Psoas muscle (tissue), 8 donors: ENCODE data around the gene SOHLH1. TPM values are rescaled to one million over a fixed set of nuclear protein-coding genes. Genes with fewer than 3 reads are reported as not detected.

ENCODE experiments used
- ATAC-seq, 4 donors: fragments of 200-7000 bp; cut with Tn5 transposase; one replicate each; pipeline ENCODE4 v1.9.1; 2020; ENCODE audit warnings: moderate library complexity in 3 of 4, mild to moderate bottlenecking in 2 of 4
- DNase-seq, 2 donors: peaks; one replicate each; pipeline ENCODE4 v3.0.0-alpha.2; 2020
- H3K27ac ChIP-seq: fragments of 200-600 bp; one replicate; pipeline ENCODE4 v1.8.0; 2022
- H3K27me3 ChIP-seq, 3 donors: fragments of 200-600 bp in 1 of 3; one replicate each; pipeline versions ENCODE4 v1.6.1 to v1.8.0; 2013 to 2022; ENCODE audit warnings: low read length in 2 of 3, mild to moderate bottlenecking in 2 of 3, moderate library complexity in 1 of 3; ENCODE audit not compliant: insufficient read depth in 3 of 3
- H3K36me3 ChIP-seq, 2 donors: fragments of 200-600 bp in 1 of 2; one replicate each; pipeline versions ENCODE4 v1.6.1 to v1.8.0; 2013 to 2022; ENCODE audit warnings: low read depth in 1 of 2, mild to moderate bottlenecking in 1 of 2, moderate library complexity in 1 of 2; ENCODE audit not compliant: insufficient read depth in 1 of 2
- H3K4me1 ChIP-seq: fragments of 200-600 bp; one replicate; pipeline ENCODE4 v1.8.0; 2022
- H3K4me3 ChIP-seq: fragments of 200-600 bp; one replicate; pipeline ENCODE4 v1.8.0; 2022; ENCODE audit warnings: mild to moderate bottlenecking
- H3K9me3 ChIP-seq: fragments of 200-600 bp; one replicate; pipeline ENCODE4 v1.8.0; 2022
- WGBS, 3 donors: extraction: QIAGEN DNeasy Blood & Tissue Kit; methylation state at CpG; one replicate each; pipeline versions ENCODE4 v1.1.6 to v1.1.7; 2013; 5-methylcytosine and 5-hydroxymethylcytosine counted together
- intact Hi-C, 2 donors: fragments of 100-400 bp; cut with DNase I; formaldehyde crosslinking; loops; one replicate each; pipeline versions ENCODE4 v1.11.0 to v1.14.2; 2022
- polyA plus RNA-seq, 3 donors: library from polyadenylated mRNA; stranded (reverse); fragments of 200-250 nt; gene quantifications; one replicate each; pipeline ENCODE4 v1.2.3, GENCODE V29; 2013
- total RNA-seq, 4 donors: library from RNA; stranded (reverse); fragmentation: NEBNext Ultra II Directional in 2 of 4; extraction: Animal tissue kit (Norgen Biotek cat#: 25700) in 2 of 4; gene quantifications; one replicate each; pipeline versions ENCODE4 v1.2.1 to v1.2.4, GENCODE V29; 2021 to 2023
- TF ChIP-seq, protein P1 (sequence below): fragments of 200-600 bp; IDR thresholded peaks from one replicate; pipeline ENCODE4 v1.8.0; 2022; ENCODE audit warnings: antibody characterized with exemption
- donor health status: healthy with polysubstance abuse.
- donor health status: DM: no; HTN: no; CAD: no; lungs with moderate emphysema.
- donor health status: Bipolar disorder and iron deficiency.
- donor health status: healthy.
- donor health status: DM: yes; HTN: yes; CAD: no.
- donor health status: DM: no; HTN: no; CAD: no.
- donor health status: DM: no; HTN: no; CAD: no.
- donor health status: DM: yes; HTN: yes; CAD: no.

The SOHLH1 gene
- total and polyA plus RNA-seq, 7 donors = not detected

DNA sequence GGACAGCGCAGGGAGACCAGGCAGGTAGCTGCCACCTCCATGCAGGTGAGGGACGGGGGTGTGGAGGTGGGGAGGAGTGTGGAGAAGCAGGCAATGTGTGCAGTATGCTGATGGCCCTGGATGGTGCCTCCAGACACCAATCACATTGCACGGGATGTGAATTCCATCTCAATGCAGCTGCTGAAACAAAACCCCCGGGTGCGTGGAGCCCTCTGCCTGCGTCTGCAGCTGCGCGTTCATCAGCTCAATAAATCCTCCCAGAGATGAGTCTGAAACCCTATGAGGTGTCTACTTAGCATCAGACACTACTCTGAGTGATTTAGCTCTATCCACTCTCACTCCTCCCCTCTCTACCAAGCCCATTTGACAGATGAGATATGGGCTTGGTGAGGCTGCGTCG is 10.3 kb downstream of the SOHLH1 start:
- TF ChIP-seq, protein P1, sequence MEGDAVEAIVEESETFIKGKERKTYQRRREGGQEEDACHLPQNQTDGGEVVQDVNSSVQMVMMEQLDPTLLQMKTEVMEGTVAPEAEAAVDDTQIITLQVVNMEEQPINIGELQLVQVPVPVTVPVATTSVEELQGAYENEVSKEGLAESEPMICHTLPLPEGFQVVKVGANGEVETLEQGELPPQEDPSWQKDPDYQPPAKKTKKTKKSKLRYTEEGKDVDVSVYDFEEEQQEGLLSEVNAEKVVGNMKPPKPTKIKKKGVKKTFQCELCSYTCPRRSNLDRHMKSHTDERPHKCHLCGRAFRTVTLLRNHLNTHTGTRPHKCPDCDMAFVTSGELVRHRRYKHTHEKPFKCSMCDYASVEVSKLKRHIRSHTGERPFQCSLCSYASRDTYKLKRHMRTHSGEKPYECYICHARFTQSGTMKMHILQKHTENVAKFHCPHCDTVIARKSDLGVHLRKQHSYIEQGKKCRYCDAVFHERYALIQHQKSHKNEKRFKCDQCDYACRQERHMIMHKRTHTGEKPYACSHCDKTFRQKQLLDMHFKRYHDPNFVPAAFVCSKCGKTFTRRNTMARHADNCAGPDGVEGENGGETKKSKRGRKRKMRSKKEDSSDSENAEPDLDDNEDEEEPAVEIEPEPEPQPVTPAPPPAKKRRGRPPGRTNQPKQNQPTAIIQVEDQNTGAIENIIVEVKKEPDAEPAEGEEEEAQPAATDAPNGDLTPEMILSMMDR = no peak
- Histone ChIP-seq H3K4me3 (no peak overlapping the region), H3K27me3 (peaks cover 0 to 13% (median 4%) of the 10 kb centered on the region in 3 donors), H3K9me3 (no peaks in the 10 kb centered on the region), H3K27ac (no peak overlapping the region), H3K4me1 (no peaks in the 10 kb centered on the region), H3K36me3 (no peaks in the 10 kb centered on the region)
- no peak for DNase-seq
- WGBS, 3 donors = 70 to 75% (median 72%) methylated on average over 8 to 10 of the region's 10 CpGs
- ATAC-seq = no peak
- intact Hi-C loops = no loop called here

DNA sequence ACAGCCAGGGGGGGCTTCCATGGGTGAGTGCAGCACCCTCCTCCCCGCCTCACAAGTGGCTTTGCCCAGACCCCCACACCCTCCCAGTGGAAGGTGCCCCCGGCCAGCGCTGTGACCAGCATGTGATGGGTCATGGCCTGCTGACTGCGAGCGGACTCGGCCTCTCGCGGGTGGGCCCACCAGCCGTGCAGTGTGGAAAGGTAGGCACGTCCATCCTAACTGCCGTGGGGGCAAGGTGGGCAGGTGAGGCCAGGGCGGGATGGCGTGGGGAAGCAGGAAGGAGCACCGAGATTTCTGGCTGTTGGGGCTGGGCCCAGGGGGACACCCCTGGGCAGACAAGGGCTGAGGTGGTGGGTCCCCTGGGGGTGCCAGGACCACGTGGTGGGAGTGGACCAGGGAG is 12.1 kb downstream of the SOHLH1 start:
- Histone ChIP-seq H3K9me3 (no peaks in the 10 kb centered on the region), H3K4me1 (no peaks in the 10 kb centered on the region), H3K4me3 (no peak overlapping the region), H3K27me3 (peaks cover 0 to 25% (median 9%) of the 10 kb centered on the region in 3 donors), H3K36me3 (no peaks in the 10 kb centered on the region), H3K27ac (no peak overlapping the region)
- TF ChIP-seq, protein P1 = no peak
- DNase-seq (no peak), ATAC-seq (no peak)
- 84 to 92% (median 89%) methylated on average over 15 of the region's 15 CpGs for WGBS, 3 donors
- intact Hi-C loops = no loop called here

DNA sequence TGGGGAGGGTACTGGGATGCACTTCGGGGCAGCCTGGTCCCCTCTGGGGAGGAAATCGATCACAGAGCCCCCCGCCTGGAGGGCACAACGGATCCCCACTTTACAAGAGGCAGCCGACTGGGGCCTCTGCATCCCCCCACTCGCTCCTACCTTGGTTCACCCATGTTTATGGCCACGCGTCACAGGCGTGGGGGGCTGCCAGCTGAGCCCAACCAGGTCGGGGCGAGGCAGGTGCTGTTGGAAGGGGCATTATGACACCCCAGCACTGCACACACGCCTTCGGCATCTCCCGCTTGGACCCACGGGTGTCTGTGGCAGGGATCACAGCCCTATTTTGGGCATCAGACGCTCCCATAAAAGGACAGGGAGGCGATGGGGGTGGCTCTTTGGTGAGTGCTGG is 14.6 kb downstream of the SOHLH1 start:
- peaks cover 0 to 31% (median 8%) of the 10 kb centered on the region in 3 donors for H3K27me3 ChIP-seq
- intact Hi-C loops = no loop called here
- no peak for DNase-seq
- H3K4me3 ChIP-seq = no peak overlapping the region
- TF ChIP-seq, protein P1 = no peak
- no peak overlapping the region for H3K27ac ChIP-seq
- WGBS, 3 donors = 74 to 81% (median 79%) methylated on average over 17 of the region's 17 CpGs
- no peaks in the 10 kb centered on the region for H3K36me3 ChIP-seq
- no peaks in the 10 kb centered on the region for H3K9me3 ChIP-seq
- no peak for ATAC-seq
- no peaks in the 10 kb centered on the region for H3K4me1 ChIP-seq

DNA sequence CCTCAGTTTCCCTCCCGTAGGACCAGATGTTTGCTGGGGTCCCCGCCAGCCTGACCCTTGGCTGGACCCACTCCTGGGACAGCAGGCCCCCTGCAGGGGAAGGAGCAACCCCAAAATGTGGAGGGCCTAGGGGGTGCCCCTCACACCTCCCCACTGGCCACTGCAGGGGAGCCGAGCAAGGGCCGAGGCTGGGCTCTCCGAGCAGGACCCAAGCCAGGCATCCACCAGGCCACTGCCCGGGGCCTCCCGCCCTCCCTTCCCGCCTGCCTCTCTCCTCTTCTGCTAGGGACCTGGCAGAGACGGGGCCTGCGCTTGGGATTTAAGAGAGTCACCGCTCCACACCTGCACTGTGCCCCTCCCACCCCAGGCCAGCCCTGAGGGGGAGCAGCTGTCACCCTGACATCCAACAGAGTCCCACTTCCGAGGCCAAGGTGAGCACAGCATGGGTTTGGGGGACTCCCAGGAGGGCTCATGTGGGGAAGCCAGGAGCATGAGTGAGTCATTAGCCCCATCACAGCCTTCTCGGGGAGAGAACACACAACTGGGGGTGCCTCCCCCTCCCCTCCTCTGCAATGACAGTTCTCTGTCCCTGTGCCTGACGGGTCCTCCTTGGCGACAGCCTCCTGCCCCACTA is 15.8 kb downstream of the SOHLH1 start:
- Histone ChIP-seq H3K9me3 (no peaks in the 10 kb centered on the region), H3K4me3 (no peak overlapping the region), H3K36me3 (no peaks in the 10 kb centered on the region), H3K27ac (no peak overlapping the region), H3K4me1 (no peaks in the 10 kb centered on the region), H3K27me3 (peaks cover 0 to 31% (median 7%) of the 10 kb centered on the region in 3 donors)
- TF ChIP-seq, protein P1 = no peak
- ATAC-seq = no peak
- WGBS, 3 donors = 59 to 62% (median 62%) methylated on average over 12 to 15 of the region's 15 CpGs
- DNase-seq = no peak
- intact Hi-C loops = no loop called here

DNA sequence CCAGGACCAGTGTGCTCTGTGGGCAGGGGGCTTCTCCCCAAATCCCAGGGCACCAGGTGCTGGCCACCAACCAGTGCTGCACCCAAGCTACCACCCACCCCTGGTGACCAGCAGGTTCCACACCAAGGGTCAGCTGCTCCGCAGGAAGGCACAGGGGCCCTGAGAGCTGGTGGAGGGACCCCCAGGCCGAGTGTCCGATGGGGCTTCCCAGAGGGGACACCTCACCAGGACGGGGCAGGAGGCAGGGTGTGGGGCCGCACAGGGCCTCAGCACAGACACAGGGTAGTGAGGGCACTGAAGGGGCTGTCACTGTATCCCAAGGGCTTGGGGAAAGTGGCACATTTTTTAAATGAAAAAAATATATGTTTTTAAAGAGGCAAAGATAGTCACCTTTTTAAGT is 18.1 kb downstream of the SOHLH1 start:
- TF ChIP-seq, protein P1 = no peak
- no peak for ATAC-seq
- H3K36me3 ChIP-seq = no peaks in the 10 kb centered on the region
- H3K9me3 ChIP-seq = no peaks in the 10 kb centered on the region
- no peak overlapping the region for H3K27ac ChIP-seq
- 84 to 89% (median 88%) methylated on average over 5 of the region's 5 CpGs for WGBS, 3 donors
- H3K4me3 ChIP-seq = no peak overlapping the region
- no peak for DNase-seq
- H3K4me1 ChIP-seq = no peaks in the 10 kb centered on the region
- peaks cover 0 to 31% (median 5%) of the 10 kb centered on the region in 3 donors for H3K27me3 ChIP-seq
- intact Hi-C loops = no loop called here
